CD4-positive, alpha-beta T cell treated with Interleukin-15 for 4 hours (primary cell): Measurements from ENCODE around the gene WDR89.
"Not testable (repeated sequence)": the region's sequence is repeated elsewhere in the genome, so short reads cannot be mapped to it uniquely, and the experiment has no call there.

Experiments
- DNase-seq: peaks from one replicate; pipeline ENCODE4 v3.0.0-alpha.2; 2020; ENCODE audit warnings: low spot score

The WDR89 gene

GRCh38 chr14:63596998-63597658, 44.5 kb downstream of the WDR89 start:
- DNase-seq: no peak

- DNase-seq: no peak
These were observed 47.0 kb downstream of the WDR89 start for GRCh38 chr14:63594455-63595372.

GRCh38 chr14:63583046-63583445, 58.6 kb downstream of the WDR89 start:
- not testable (repeated sequence) for DNase-seq

- no peak for DNase-seq
These were observed 60.2 kb downstream of the WDR89 start for GRCh38 chr14:63581491-63581890.

- no peak for DNase-seq
These were observed 63.4 kb downstream of the WDR89 start for GRCh38 chr14:63578300-63578699.

- no peak for DNase-seq
These were observed 68.1 kb downstream of the WDR89 start for GRCh38 chr14:63573581-63573980.

GRCh38 chr14:63565448-63565847, 76.2 kb downstream of the WDR89 start:
- no peak for DNase-seq

GRCh38 chr14:63564318-63564717, 77.4 kb downstream of the WDR89 start:
- no peak for DNase-seq

GRCh38 chr14:63563370-63564026, 78.2 kb downstream of the WDR89 start:
- no peak for DNase-seq

- DNase-seq: no peak
These were observed 79.3 kb downstream of the WDR89 start for GRCh38 chr14:63562405-63562804.

- DNase-seq: no peak
These were observed 86.1 kb downstream of the WDR89 start for GRCh38 chr14:63555572-63555971.

GRCh38 chr14:63551332-63551731, 90.3 kb downstream of the WDR89 start:
- DNase-seq: no peak

- DNase-seq: no peak
These were observed 93.8 kb downstream of the WDR89 start for GRCh38 chr14:63547798-63548335.
